GM21786 (cell line): ENCODE measurements around the gene ORMDL1.

Experiments used
- ATAC-seq: cut with Tn5 transposase; IDR thresholded peaks from one replicate; pipeline ENCODE4 v1.9.1; 2021; ENCODE audit not compliant: unreplicated experiment

The ORMDL1 gene, protein sequence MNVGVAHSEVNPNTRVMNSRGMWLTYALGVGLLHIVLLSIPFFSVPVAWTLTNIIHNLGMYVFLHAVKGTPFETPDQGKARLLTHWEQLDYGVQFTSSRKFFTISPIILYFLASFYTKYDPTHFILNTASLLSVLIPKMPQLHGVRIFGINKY

DNA sequence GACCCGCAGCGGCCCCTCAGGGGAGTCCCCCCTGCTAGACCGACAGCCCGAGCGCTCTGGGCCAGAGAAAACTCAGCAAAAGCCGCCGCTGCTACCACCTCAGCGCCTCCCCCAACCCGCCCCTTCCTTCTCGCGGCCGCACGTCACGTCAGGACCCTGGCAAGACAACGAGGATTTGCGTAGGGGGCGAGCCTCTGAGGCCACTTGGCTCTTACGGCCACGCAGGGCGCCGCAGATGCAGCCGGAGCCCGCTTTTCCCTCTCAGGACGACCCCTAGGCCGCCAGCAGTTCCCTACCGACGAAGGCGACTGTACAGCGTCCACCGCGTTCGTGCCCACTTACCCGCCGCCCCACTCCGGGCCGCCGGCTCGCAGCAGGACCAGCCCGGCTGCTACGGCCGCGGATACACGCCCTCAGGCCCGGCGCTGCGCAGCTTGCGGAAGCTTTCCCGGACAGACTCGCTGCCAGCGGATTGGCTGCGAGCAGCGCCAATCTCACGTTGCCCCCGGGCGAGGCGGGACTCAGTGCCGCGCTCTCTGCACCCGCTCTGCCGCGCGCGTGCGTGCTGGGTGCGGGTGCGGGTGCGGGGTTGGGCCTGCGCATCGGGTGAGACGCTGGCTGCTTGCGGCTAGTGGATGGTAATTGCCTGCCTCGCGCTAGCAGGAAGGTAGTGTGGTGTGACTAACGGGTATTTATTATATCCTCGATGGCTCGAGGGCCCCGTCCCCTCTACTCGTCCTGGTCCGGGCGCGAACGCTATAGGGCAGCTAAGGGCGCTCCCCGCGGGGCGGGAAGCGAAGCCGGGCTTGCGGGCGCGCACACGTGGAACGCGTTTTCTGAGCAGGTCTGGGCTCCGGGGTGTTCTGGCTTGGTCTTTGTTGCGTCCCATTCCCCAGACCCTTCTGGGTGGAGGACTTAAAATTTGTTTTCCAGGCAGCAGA, at the start of gene ORMDL1, which contains the start of gene PMS1:
Gene ORMDL1, minus strand, starts transcription at position 413 of the 941 bp plus-strand sequence. CDS start 1,744 bp downstream, outside the sequence.
Gene PMS1, plus strand, starts transcription at position 524 of the 941 bp plus-strand sequence. CDS start 7,360 bp downstream, outside the sequence.
- peak; percentile 91 for ATAC-seq

DNA sequence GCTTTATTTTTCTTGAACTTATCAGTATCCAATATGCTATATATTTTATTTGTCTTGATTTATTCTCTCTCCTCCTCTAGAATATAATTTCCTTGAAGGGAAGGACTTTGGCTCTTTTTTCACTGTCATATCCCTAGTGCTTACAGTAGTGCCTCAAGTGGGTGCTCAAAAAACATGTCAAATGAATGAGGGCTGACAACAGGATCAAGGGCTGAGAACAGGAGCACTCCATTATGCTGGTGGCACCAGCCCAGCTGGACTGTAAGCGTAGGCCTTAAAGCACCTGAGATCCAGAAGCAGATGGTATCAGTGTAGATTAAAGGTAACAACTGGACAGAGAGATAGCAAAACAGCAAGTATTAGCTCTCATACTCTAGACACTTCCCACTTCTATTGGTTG, 46.4 kb upstream of the ORMDL1 start:
- ATAC-seq: no peak

DNA sequence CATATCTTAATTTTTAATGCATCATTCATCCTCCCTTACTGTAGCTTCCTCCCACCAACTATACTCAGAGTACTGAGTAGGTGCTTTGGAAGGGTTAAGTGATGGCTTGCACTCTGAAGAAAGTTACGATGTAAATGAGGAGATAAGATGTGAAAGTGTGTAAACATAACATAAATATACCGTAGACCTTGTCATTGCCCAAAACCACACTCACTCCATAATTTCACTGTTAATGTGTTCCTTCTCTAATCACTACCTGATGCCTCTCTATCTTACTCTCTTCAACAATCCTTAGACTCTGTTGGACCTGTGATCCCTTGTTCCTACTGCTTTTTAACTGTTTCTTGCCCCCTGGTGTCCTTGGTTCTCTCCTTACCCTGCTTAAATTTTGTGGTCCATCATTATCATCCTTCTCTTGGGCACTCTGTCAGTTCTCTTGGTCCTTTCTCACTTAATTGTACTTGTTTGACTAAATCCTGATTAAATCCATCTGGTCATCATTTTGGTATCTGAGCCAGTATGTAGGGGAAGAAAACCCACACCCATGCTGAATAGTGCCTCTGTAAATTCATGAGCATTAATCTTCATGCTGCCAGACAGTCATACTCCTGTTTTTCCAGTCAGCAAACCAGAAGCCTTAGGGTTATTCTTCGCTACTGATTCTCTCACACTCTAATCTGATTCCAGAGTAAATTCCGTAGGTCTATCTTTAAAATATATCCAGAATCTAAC, 45.1 kb upstream of the ORMDL1 start:
- no peak for ATAC-seq

DNA sequence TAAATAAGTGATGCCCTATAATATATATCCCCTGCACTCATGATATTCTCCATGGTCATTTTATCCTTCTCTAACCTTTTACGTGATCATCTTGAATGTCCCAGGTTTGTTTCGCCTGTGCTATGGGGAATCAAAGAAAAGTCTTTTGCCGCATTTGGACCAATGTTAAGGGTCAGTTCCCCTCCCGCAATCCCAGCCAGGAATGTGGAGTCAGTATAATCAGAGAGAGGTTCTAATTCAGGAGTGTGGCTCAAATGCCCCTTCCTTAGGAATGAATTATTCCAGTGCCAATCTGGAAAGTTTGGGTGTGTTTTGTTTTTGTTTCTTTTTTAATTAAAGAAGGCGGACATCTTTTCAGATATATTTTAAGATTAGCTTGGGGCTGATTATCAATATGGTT, 41.9 kb upstream of the ORMDL1 start:
- ATAC-seq: no peak

DNA sequence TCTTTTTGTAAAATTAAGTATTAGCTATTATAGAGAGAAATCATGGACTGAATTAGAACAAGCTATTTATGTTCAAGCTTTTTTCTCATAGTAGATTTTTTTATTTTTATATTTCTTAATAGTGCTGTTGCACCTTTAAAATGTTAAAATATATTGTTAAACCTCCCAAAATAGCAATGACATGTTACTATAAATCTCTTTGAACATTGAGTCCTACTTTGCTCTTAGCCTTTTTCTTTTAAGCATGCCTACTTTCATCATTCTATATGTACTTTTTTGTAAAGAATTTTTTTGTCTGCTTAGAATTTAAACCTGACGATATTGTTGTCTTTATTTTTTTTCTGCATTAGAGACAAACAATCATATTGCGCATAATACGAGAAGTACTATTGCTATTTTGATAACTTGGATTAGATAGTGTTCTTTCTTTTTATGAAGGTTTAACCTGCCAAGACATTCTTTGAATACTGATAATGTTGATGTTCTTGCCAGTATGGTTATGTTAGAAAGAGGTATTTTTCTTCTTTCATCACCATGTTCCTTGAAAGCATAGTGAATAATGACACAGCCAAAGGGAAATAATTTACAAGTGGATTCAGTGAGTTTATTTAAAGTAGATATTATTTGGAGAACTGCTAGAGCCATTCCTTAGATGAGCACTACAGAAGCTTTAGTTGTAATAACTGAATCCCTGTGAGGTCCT, 40.7 kb upstream of the ORMDL1 start:
- no peak for ATAC-seq

DNA sequence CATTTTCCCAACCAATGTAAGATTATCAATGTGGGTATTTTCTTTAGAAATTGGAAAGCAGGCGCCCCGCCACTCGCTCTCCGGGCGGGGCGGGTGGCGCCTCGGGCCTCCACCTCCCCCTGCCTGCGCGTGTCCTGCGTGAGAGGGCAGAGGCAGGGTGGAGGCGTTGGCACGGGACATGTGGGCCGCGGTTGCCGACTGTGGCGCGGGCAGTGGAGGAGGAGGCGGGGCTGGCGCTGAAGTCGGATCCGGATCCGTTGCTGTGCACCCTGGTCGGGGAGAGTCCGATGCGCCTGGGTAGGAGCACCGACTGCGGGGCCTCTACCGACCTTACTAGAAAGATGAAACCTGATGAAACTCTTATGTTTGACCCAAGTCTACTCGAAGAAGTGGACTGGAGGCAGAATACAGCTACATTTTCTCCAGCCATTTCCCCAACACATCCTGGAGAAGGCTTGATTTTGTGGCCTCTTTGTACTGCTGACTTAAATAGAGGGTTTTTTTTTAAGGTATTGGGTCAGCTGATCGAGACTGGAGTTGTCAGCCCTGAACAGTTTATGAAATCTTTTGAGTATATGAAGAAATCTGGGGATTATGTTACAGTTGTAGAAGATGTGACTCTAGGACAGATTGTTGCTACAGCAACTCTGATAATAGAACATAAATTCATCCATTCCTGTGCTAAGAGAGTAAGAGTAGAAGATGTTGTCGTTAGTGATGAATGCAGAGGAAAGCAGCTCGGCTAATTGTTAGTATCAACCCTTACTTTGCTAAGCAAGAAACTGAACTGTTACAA, 38.0 kb upstream of the ORMDL1 start:
- ATAC-seq: no peak

DNA sequence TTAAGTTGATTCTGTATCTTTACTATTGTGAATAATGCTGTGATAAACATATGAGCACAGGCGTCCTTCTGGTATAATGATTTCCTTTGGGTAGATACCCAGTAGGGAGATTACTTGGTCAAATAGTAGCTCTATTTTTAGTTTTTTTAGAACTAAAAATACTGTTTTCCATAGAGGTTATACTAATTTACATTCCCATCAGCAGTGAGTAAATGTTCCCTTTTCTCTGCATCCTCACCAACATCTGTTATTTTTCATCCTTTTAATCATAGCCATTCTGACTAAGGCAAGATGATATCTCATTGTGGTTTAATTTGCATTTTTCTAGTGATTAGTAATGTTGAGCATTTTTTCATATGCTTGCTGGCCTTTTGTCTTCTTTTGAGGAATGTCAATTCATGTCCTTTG, 35.2 kb upstream of the ORMDL1 start:
- ATAC-seq: no peak

DNA sequence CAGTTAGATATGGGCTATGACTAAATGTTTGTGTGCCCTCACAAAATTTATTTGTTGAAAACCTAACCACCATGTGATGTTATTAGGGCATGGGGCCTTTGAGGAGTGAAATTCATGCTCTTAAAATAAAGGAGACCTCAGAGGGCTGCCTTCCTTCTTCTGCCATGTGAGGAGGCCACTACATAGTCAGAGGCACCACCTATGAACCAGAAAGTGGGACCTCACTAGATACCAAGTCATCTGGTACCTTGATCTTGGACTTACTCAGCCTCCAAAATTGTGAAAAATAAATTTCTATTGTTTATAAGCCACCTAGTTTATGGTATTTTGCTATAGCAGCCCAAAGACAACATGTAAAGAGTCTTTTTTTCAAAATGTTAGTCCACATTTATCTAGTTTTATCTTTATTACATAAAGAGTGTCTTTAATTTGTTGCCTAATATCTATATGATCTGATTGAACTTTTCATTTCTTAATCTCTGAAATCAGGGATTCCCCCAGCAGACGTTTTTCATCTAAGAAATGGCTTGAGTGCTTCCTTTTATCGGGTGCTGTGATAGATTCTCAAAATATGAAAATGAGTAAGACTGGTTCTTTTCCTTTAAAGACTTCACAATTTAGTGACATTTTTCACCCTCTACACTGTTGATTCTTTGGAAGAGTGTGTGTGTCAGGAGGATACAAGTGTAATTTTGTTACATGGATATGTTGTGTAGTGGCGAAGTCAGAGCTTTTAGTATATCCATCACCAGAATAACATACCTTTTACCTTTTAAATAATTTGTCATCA, 34.3 kb upstream of the ORMDL1 start:
- ATAC-seq: no peak

DNA sequence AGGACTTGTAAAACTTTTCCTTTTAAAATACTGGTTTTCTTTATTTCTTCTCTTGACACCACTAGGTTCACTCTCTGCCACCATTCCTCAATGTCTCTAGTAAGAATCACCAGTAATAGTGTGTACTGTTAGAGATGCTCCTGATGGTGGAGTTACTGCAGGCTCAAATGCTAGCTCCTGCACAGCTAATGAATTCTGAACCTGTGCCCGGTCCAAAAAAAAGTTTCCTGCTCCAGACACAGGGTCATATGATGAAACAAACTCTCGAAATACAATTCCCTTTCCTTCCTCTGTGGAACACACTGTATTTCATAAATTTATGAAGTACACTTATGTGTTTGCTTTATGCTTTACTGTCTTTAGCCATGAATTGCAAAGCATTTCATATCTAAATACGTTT, 19.3 kb upstream of the ORMDL1 start:
- no peak for ATAC-seq

DNA sequence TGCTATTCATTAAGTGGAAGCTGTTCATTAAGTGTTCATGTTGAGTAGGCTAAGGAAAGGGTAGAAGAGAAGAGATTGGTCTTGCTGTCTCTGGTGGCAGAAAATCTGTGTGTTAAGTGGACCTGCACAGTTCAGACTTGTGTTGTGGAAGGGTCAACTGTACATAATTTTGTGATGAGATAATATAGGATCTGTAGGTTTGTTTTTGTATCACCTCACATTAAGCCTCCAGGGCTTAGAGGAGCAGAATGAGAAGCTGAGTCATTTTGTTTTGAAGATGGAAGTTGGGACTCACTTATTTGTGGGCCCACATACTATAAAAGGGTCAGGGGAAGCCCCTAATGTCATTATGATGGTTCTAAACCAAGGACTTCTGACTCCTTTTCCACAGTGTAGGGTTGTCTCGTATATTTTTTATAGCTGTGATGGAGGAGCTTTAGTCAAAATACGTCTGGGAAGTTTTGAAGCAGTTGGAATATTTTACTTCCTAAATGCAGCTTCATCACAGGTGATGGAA, 18.3 kb upstream of the ORMDL1 start:
- no peak for ATAC-seq

DNA sequence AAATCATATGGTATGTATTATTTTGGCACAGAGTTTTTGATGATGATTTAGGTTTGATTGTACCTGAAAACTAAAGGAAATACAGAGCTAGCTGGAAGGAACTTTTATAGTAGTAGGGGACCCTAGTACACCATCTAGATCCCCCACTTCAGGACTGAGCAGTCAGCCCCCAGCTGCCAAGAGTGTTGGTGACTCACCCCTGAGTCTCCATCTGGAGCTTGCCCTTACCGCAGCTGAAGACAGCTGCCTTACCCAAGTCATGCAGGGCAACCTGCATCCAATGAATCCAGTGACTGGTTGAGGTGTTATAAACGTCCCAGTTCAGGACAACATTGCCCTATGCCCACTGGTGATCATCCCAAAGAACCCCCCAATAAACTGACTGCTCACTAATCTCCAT, 15.4 kb upstream of the ORMDL1 start:
- ATAC-seq: no peak

DNA sequence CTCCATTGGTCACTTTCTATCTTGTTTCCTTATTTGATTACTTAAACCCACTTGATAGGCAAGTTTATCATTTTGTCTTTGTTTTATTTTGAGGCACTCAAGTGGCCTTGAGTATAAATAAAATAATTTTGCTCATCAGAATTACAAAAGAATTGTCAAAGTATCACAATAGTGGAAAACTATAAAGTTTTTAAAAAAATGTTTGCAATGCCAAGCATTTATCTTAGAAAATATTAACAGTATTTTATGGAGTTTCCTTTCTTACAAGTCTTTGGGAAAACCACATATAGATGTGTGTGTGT, 14.8 kb upstream of the ORMDL1 start:
- ATAC-seq: no peak

DNA sequence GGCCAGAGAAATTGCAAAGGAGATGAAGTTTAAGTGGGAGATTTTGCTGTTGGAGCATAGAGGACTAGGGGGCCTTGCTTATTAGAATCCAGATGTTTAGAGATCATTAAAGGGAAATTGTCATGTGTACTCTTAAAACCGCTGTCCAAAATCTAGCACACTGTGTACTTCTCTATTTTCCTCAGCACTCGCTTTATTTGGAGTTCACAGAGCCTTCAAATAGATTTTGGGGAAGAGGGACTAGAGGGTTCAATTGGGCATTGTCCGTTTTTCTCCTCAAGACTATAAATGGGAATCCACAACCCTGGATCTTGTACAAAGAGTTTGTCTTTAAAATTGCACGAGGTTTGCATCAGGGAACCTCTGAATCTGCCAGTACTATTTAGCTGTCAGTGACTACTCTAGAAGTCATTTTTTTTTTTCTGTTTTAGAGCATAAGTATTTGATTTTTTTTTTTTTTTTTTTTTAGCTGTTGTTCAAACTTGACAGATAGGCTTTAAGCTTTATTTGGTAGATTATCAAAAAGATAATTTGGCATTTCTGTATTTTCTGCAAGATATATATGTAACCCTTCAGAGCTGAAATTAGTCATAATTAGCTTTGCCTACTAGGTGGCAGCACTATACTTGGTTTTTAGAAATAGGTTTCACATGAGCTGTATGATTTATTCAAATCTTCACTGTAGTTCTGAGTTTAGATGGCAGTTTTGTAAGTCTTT, 14.3 kb upstream of the ORMDL1 start:
- ATAC-seq: peak; percentile 84

DNA sequence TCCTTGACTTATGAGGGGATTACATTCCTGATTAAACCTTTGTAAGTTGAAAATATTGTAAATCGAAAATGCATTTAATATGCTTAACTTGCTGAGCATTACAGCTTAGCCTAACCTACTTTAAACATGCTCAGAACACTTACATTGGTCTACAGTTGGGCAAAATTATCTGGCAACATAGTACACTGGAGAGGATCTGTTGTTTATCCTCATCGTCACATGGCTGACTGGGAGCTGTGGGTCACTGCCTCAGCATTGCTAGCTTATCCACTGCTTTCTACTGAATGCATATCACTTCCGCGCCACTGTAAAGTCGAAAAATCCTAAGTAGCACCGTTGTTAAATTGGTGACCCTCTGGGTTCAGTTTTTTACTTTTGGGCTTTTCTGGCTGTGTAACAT, 13.8 kb upstream of the ORMDL1 start:
- no peak for ATAC-seq

DNA sequence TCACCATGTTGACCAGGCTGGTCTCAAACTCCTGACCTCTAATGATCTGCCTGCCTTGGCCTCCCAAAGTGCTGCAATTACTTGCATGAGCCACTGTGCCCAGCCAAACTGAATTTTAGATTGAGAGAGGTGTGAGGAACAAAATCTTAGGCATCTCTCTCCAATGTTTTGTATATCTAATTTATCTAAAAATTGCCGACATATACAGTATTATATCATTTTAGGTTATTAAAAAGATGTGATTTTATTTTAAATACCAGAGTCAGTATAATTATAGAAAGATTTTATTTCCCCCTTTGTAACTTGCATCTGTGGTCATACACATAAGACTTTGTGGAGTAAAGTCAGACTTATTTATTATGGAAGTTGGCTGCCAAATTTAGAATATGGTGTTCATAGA, 10.2 kb upstream of the ORMDL1 start:
- no peak for ATAC-seq

DNA sequence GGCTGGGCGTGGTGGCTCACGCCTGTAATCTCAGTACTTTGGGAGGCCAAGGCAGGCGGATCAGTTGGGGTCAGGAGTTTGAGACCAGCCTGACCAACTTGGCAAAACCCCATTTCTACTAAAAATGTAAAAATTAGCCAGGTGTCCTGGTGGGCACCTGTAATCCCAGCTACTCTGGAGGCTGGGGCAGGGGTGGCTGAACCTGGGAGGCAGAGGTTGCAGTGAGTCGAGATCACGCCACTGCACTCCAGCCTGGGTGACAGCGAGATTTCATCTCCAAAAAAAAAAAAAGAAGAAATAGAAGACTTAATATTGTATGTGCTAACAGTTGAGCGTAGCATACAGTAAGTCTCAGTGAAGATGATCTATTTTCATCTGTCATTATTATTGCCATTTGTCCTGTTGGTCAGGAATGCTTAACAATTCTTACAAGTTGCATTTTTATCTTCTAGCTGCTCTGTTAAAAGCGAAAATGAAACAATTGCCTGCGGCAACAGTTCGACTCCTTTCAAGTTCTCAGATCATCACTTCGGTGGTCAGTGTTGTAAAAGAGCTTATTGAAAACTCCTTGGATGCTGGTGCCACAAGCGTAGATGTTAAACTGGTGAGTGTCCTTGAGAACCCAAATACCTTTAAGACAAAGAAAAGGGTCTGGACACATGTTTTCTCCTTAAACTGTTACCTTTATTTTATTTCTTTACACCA, 7.4 kb upstream of the ORMDL1 start:
- peak; percentile 65 for ATAC-seq

DNA sequence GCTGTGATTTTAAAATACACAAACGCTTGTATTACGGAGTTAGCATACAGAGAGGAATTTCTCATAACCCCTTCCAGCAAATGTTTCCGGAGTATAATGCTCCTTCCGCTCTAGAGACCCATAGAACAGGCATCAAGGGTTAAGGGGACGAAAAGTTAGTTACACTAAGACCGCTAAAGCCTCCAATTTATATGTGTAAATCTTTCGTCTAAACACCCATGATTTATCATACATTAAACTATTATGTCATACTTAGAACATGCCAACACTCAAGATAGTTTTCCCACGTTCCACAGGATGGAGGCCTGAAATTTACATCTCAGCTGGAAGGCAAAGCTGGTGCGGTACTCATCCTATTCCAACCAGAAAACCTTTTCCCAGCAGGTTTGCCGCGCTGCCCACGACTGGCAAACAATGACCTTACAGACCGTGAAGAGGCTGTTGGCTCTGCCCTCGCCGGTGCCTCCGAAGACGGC, 650 bp downstream of the ORMDL1 start:
- ATAC-seq: peak; percentile 18

DNA sequence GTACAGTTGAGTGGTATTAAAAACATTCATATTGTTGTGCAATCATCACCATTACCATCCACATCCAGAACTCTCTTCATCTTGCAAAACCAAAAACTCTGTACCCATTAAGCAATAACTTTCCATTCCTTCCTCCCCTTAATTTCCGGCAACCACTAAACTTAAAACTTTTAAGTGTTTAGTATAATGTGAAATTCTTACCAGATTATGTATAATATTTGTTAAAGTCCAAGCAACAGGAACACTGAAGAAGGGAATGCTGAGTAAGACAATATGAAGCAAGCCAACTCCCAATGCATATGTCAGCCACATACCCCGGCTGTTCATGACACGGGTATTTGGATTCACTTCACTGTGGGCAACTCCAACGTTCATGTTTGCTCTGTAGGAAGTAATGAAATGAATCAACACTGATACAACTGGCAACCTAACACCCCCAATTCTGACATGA, 1.9 kb downstream of the ORMDL1 start:
- no peak for ATAC-seq
